GM12891 (cell line): ENCODE data around the gene PFKFB4.

ENCODE experiments used
- POLR2A ChIP-seq: IDR thresholded peaks from 2 replicates; pipeline ENCODE4 v1.6.1; 2011; ENCODE audit warnings: low read depth, low read length, control low read depth
- POLR2AphosphoS5 ChIP-seq: IDR thresholded peaks from 2 replicates; pipeline ENCODE4 v1.6.1; 2011; ENCODE audit warnings: low read depth, low read length, control low read depth

GRCh38 chr3:48476426-48477053, 80.1 kb downstream of the PFKFB4 start:
- no peak for TF ChIP-seq POLR2AphosphoS5
- no peak for TF ChIP-seq POLR2A
